Right atrium auricular region (tissue), 2 donors: ENCODE results near the gene FAM83E. TPM values are rescaled to one million over a fixed set of nuclear protein-coding genes. Genes with fewer than 3 reads are reported as not detected.

Source experiments
- DNase-seq: peaks from one replicate; pipeline ENCODE4 v3.0.0-alpha.2; 2019; ENCODE audit warnings: low spot score
- H3K27ac ChIP-seq, 2 donors: fragments of 200-600 bp; sonication (generic); 1 replicate in 1 of 2; 2 replicates in 1 of 2; pipeline ENCODE4 v1.5.1; 2016 to 2019
- H3K27me3 ChIP-seq, 2 donors: fragments of 200-600 bp; sonication (generic); one replicate each; pipeline versions ENCODE4 v1.5.1 to v1.6.0; 2017 to 2019
- H3K36me3 ChIP-seq: fragments of 200-600 bp; sonication (generic); one replicate; pipeline ENCODE4 v1.5.1; 2016
- H3K4me1 ChIP-seq, 2 donors: fragments of 200-600 bp; sonication (generic); one replicate each; pipeline versions ENCODE4 v1.5.1 to v1.6.0; 2017 to 2019
- H3K4me3 ChIP-seq, 2 donors: fragments of 200-600 bp; sonication (generic); 1 replicate in 1 of 2; 2 replicates in 1 of 2; pipeline ENCODE4 v1.5.1; 2017 to 2019; ENCODE audit warnings: mild to moderate bottlenecking in 1 of 2, moderate library complexity in 1 of 2
- H3K9me3 ChIP-seq, 2 donors: fragments of 200-600 bp; sonication (generic); one replicate each; pipeline ENCODE4 v1.5.1; 2019
- CTCF ChIP-seq, 2 donors: fragments of 200-600 bp; sonication (generic); IDR thresholded peaks; one replicate each; pipeline ENCODE4 v1.5.1; 2019; ENCODE audit warnings: antibody characterized with exemption in 2 of 2
- total RNA-seq, 2 donors: library from RNA; depleted of rRNA; stranded (reverse); fragments of >200 nt; gene quantifications; one replicate each; pipeline ENCODE4 v1.1.0, GENCODE V29; 2016

FAM83E gene
- total RNA-seq, 2 donors from 2014 or later: not detected

- Histone ChIP-seq H3K4me1 (peaks cover 0 to 38% of the 10 kb centered on the region in 2 donors), H3K27me3 (no peaks in the 10 kb centered on the region), H3K36me3 (no peaks in the 10 kb centered on the region), H3K9me3 (no peaks in the 10 kb centered on the region), H3K27ac (peak overlapping the region; percentile 97 to 98), H3K4me3 (peak overlapping the region in 1 of 2 donors; percentile 78)
- DNase-seq: no peak
- no peak for TF ChIP-seq CTCF (IDR thresholded peaks at IDR 0.05)
These were observed 24.0 kb upstream of the FAM83E start for GRCh38 chr19:48638831-48639381.

GRCh38 chr19:48637948-48638830 is 23.3 kb upstream of the FAM83E start:
- Histone ChIP-seq H3K4me1 (peaks cover 0 to 45% of the 10 kb centered on the region in 2 donors), H3K4me3 (peak overlapping the region; percentile 49 to 78)

GRCh38 chr19:48637449-48637947 is 22.6 kb upstream of the FAM83E start:
- H3K27me3 ChIP-seq: no peaks in the 10 kb centered on the region
- no peaks in the 10 kb centered on the region for H3K36me3 ChIP-seq
- DNase-seq: peak; percentile 99
- TF ChIP-seq CTCF (IDR thresholded peaks at IDR 0.05): no peak
- H3K9me3 ChIP-seq: no peaks in the 10 kb centered on the region
- H3K4me3 ChIP-seq: peak overlapping the region; percentile 49 to 78
- H3K27ac ChIP-seq: peak overlapping the region; percentile 97 to 98
- peaks cover 0 to 52% of the 10 kb centered on the region in 2 donors for H3K4me1 ChIP-seq

More at GRCh38 chr19:48637948-48638830, 23.3 kb upstream of the FAM83E start:
- no peaks in the 10 kb centered on the region for H3K36me3 ChIP-seq
- TF ChIP-seq CTCF (IDR thresholded peaks at IDR 0.05): no peak
- peak overlapping the region; percentile 97 to 98 for H3K27ac ChIP-seq
- no peaks in the 10 kb centered on the region for H3K27me3 ChIP-seq
- DNase-seq: peak; percentile 91
- H3K9me3 ChIP-seq: no peaks in the 10 kb centered on the region

- H3K27ac ChIP-seq: peak within 1 kb of the TSS; percentile 97 to 98
- peak within 1 kb of the TSS; percentile 49 to 78 for H3K4me3 ChIP-seq
- no peaks in the 10 kb centered on the region for H3K9me3 ChIP-seq
- H3K36me3 ChIP-seq: no peaks in the 10 kb centered on the region
- DNase-seq: no peak
- no peaks in the 10 kb centered on the region for H3K27me3 ChIP-seq
- TF ChIP-seq CTCF (IDR thresholded peaks at IDR 0.05): peak in 1 of 2 donors; percentile 41
- peaks cover 0 to 56% of the 10 kb centered on the region in 2 donors for H3K4me1 ChIP-seq
These were observed 22.1 kb upstream of the FAM83E start, which contains the start of gene DBP for GRCh38 chr19:48636859-48637448. Gene DBP (minus strand): TSS chr19:48637379. CDS start chr19:48636994, 385 bp downstream.

GRCh38 chr19:48635966-48636858 is 21.3 kb upstream of the FAM83E start:
- H3K27ac ChIP-seq: peak overlapping the region; percentile 97 to 98
- H3K27me3 ChIP-seq: no peaks in the 10 kb centered on the region
- peaks cover 0 to 62% of the 10 kb centered on the region in 2 donors for H3K4me1 ChIP-seq
- TF ChIP-seq CTCF (IDR thresholded peaks at IDR 0.05): no peak
- H3K9me3 ChIP-seq: no peaks in the 10 kb centered on the region
- H3K4me3 ChIP-seq: peak overlapping the region; percentile 49 to 78
- no peak for DNase-seq
- H3K36me3 ChIP-seq: no peaks in the 10 kb centered on the region
